ENCODE data around the gene PRDM16.

GRCh38 chr1:3138623-3139151 lies 69.7 kb downstream of the PRDM16 start:
- TF ChIP-seq POLR2A (IDR thresholded peaks at IDR 0.05; ENCODE audit: low read length) (no peak), GATA1 (IDR thresholded peaks at IDR 0.05; ENCODE audit: low read depth, low read length) (no peak)

Measured in erythroblast (primary cell).